GM12872 (cell line): Measurements from ENCODE around the gene PRAC1.

Experiments used
- CTCF ChIP-seq: IDR thresholded peaks from 3 replicates; pipeline ENCODE4 v1.5.1; 2011; ENCODE audit warnings: low read depth, mild to moderate bottlenecking, low read length, moderate library complexity; ENCODE audit not compliant: insufficient read depth

Gene PRAC1

GRCh38 chr17:48751733-48752398 is 29.5 kb upstream of the PRAC1 start:
- no peak for TF ChIP-seq CTCF

- no peak for TF ChIP-seq CTCF
Observed at GRCh38 chr17:48751172-48751571, 28.9 kb upstream of the PRAC1 start.

GRCh38 chr17:48749621-48750553 is 27.6 kb upstream of the PRAC1 start:
- no peak for TF ChIP-seq CTCF

GRCh38 chr17:48748718-48749566 is 26.6 kb upstream of the PRAC1 start:
- no peak for TF ChIP-seq CTCF

- no peak for TF ChIP-seq CTCF
Observed at GRCh38 chr17:48747445-48748363, 25.4 kb upstream of the PRAC1 start.

- TF ChIP-seq CTCF, result no peak
Observed at GRCh38 chr17:48746916-48747444, 24.7 kb upstream of the PRAC1 start.
